NCI-H526 treated with DMSO at 0.1 percent for 48 hours (cell line): ENCODE measurements around the gene ETS2.

ENCODE experiments used
- DNase-seq: peaks from one replicate; lab custom pipeline; 2025; lab: John Stamatoyannopoulos, UW

Gene ETS2

GRCh38 chr21:38802050-38803026 is 3.4 kb upstream of the ETS2 start:
- DNase-seq, result no peak

GRCh38 chr21:38803075-38803660 is 2.6 kb upstream of the ETS2 start:
- no peak for DNase-seq

- no peak for DNase-seq
Observed at GRCh38 chr21:38804030-38804788, 1.5 kb upstream of the ETS2 start.

DNA sequence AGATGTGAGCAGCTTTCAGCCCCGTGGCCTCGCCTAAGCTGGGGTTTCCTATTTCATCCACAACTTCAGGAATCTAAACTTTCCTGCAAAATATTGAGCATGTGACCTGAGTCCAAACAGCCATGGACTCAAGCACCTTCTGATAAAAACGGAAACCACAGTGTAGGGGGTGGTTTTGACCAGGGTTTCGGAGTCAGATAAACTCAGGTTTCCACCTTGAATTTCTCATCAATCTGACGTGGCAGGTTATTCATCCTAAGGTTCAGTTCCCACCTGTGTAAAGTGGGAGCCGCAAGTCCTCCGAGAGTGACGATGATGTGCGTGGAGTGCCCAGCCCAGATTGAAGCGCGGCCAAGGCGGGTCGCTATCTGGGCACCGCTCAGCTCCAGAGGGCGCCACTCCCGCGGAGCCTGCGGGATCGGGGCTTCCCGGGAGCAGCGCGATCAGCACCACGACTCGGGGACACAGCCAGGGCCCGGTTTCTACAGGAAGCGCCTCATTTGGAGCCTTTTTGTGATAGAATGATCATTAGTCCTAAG is 871 bp upstream of the ETS2 start:
- peak; percentile 54 for DNase-seq

- DNase-seq, result peak; percentile 28
Observed at GRCh38 chr21:38806153-38806941, 618 bp downstream of the ETS2 start.

DNA sequence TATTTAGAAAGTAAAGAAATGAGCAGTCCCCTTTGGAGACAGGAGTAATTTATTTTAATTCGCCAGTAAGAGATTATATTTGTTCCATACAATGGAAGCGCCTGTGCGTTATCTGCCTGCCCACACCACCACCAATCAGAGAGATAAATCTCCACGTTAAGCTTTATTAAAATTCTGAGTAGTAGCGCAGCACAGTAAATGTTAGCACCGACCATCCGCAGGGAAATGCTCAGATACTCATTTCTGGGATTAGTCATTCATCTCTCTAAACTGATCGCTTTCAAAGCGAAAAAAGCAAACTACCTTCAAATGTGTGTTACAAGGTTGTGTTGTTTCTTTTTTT is 1.2 kb downstream of the ETS2 start:
- DNase-seq, result peak; percentile 28

DNA sequence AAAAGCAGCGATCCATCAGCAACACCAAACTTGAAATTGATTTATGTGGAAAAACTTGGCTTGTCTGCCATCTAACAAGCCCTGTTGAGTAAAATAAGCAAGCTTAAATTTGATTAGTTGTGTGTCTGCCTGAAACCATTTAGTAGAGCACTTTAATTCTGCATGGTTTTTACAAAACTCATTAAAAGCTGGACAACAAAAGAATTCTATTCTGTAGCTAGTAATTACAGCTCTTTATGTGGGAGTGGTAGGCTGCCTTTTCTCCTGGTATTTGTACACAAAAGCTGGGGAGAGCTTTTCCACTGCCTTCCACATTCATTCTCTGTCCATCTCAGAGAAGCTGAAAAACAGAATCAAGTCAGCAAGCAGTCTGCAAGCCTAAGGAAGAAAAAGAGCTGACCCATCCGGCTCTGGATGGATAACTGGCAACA is 1.7 kb downstream of the ETS2 start:
- no peak for DNase-seq

DNA sequence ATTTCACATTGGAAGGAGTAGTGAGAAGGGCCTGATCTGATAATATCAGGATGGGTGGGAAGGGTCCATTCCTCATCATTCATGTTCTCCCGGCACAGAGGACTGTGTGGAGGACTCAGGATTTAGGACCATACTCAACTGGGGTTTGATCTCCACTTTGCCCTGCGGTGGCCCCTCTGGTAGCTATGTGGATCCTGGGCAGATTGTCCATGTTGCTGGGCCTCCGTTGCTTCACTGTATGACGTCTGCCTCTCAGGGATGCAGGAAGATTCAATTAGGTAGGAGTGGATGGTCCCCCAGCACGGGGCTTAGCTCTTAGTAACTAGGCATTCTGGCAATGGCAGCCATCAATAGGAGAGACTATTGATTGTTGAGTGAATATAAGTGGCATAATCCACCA is 2.3 kb downstream of the ETS2 start:
- no peak for DNase-seq

GRCh38 chr21:38809198-38809878 is 3.6 kb downstream of the ETS2 start:
- no peak for DNase-seq

GRCh38 chr21:38810034-38810825 is 4.5 kb downstream of the ETS2 start:
- DNase-seq, result no peak

- no peak for DNase-seq
Observed at GRCh38 chr21:38810826-38811164, 5.1 kb downstream of the ETS2 start.

GRCh38 chr21:38811257-38811656 is 5.5 kb downstream of the ETS2 start:
- DNase-seq, result no peak

- DNase-seq, result no peak
Observed at GRCh38 chr21:38813143-38813542, 7.4 kb downstream of the ETS2 start.

DNA sequence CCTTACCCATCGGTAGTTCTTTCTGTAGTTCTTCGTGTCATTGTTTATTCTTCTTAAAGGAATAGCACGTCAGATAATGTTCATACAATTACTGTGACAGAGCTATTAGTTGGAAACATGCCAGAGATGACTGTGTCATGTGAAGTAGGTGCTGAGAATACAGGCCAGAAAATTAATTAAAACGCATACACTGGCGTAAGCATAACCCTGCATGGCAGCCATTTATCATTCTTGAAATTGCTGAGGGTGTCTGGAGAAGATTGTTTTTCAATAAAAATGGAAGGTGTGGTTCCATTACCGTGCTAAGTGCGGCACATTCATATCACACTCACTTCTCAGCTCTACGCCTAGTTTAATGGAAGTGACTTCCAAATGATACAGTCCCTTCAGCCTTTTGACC is 7.8 kb downstream of the ETS2 start:
- DNase-seq, result no peak

GRCh38 chr21:38814126-38815059 is 8.7 kb downstream of the ETS2 start:
- no peak for DNase-seq

DNA sequence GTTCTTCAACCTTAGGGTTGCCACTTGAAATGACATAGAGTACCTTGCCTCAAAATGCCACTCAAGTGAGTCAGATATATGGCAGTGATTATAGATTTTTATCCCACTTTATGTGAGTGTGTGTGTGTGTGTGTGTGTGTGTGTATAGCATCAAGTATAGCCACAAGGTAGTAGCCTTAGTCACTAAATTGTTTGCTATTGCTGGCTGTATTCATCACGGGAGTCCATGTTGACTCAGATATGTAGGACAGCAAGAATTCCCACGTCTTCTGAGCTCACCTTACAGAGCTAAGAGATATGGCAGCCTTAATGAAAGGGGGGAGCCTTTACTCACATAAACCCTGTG is 9.3 kb downstream of the ETS2 start:
- DNase-seq, result no peak

GRCh38 chr21:38816400-38816977 is 10.8 kb downstream of the ETS2 start:
- DNase-seq, result no peak

DNA sequence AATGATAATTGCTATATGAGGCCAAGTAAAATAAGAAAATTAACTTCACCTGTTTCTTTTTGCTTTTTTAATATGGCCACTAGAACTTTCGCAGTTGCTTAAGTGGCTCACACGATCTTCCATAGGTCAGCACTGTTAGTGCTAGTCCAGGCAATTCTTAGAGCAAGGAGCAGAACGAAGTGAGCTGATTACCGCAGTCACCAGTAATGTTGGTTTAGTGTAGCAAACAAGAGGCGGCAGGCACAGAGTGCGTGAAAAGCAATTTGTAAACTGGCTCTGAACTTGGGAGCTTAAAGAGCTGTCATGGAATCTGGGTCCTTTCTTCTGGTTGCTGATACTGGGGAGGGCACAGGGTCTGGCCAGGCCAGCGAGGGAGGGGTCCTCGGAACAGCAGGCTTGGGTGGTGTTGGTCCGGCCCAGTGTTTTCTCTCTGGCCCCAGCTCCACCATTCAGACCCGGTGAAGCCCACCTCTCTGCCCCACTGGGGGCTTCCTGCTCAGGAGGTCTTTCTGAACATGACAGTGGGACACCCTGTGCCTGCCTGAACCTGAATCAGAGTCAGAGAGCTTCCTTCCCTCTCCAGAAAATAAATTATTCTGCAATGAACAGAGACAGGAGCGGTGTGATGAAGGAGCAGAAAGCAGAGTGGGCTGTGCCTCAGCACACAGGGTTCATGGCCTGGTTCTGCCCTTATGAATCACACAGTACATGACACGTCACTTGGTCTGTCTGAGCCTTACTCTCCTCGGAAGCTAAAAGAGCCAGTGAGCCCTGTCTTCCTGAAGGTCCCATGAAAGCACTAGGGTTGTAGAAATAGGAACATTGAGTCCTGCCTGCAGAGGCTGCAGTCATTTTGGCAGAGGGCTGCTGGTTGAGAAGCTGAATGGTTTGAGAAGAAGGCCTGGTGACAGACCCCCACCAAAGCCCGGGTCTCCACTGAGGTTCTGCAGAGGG is 11.9 kb downstream of the ETS2 start:
- no peak for DNase-seq
